ENCODE measurements around the gene KAT8. TPM values are rescaled to one million over a fixed set of nuclear protein-coding genes. Genes with fewer than 3 reads are reported as not detected.

KAT8 gene
- total RNA-seq, 4 donors from 2014 or later = 63.0 to 101 (median 77.8) TPM

DNA sequence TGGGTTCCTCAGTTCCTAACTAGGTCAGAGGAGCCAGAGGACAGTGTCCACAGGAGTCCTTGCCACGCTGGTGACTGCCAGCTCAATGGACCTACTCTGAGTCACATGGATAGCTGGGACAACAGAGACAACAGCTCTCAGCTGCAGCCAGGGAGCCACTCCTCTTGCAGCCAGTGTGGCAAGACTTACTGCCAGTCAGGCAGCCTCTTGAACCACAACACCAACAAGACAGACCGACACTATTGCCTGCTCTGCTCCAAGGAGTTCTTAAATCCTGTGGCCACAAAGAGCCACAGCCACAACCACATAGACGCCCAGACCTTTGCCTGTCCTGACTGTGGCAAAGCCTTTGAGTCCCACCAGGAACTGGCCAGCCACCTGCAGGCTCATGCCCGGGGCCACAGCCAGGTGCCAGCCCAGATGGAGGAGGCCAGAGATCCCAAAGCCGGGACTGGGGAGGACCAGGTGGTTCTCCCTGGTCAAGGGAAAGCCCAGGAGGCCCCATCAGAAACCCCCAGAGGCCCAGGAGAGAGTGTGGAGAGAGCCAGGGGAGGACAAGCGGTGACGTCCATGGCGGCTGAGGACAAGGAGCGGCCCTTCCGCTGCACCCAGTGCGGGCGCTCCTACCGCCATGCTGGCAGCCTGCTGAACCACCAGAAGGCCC is 36.6 kb upstream of the KAT8 start:
- no peak overlapping the region for H3K27ac ChIP-seq
- no peak for TF ChIP-seq POLR2A (IDR thresholded peaks at IDR 0.05)
- TF ChIP-seq, protein P1, sequence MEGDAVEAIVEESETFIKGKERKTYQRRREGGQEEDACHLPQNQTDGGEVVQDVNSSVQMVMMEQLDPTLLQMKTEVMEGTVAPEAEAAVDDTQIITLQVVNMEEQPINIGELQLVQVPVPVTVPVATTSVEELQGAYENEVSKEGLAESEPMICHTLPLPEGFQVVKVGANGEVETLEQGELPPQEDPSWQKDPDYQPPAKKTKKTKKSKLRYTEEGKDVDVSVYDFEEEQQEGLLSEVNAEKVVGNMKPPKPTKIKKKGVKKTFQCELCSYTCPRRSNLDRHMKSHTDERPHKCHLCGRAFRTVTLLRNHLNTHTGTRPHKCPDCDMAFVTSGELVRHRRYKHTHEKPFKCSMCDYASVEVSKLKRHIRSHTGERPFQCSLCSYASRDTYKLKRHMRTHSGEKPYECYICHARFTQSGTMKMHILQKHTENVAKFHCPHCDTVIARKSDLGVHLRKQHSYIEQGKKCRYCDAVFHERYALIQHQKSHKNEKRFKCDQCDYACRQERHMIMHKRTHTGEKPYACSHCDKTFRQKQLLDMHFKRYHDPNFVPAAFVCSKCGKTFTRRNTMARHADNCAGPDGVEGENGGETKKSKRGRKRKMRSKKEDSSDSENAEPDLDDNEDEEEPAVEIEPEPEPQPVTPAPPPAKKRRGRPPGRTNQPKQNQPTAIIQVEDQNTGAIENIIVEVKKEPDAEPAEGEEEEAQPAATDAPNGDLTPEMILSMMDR (IDR thresholded peaks at IDR 0.05) = no peak
- no peak overlapping the region for H3K4me3 ChIP-seq
- intact Hi-C loops (cut with DNase I; ENCODE audit: low total_unique reads) = no loop called here
- H3K9me3 ChIP-seq = no peaks in the 10 kb centered on the region
- no peaks in the 10 kb centered on the region for H3K27me3 ChIP-seq
- no peak for DNase-seq
- H3K36me3 ChIP-seq = no peaks in the 10 kb centered on the region
- no peaks in the 10 kb centered on the region for H3K4me1 ChIP-seq

DNA sequence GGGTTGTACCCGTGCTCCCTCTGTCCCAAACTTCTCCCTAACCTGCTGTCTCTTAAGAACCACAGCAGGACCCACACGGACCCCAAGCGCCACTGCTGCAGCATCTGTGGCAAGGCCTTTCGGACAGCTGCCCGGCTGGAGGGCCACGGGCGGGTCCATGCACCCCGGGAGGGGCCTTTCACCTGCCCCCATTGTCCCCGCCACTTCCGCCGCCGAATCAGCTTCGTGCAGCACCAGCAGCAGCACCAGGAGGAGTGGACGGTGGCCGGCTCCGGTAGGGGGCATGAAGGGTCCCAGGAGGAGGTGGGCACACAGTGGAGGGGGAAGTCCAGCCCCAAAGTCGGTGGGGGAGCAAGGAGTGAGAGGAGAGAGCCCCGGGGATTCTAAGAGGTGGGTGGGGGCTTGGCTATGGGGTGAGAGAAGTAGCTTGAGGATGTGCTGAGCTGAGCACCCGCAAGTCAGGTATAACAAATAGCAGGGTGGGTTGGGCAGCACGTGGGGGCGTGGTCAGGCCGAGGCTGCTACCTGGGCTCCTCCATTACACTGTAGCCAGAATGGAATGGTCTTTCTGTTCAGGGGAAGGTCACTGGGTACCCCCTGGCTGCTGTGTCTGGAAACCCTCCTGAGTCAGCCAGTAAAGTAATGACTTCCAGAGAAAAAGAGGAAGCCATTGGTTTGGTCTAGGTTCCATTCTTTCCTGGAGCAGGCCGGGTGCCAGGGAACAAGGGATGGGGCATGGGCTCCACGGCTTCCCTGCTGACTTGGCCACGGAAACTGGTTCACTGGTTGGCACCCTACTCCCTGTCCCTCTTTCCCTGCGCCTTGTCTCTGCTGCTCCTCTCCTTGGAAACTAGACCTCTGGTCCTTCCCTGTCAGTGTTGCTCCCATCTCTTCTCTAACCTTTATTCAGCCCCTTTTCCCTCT is 35.8 kb upstream of the KAT8 start:
- Histone ChIP-seq H3K4me3 (no peak overlapping the region), H3K36me3 (no peaks in the 10 kb centered on the region), H3K9me3 (no peaks in the 10 kb centered on the region), H3K27me3 (no peaks in the 10 kb centered on the region), H3K27ac (no peak overlapping the region), H3K4me1 (no peaks in the 10 kb centered on the region)
- TF ChIP-seq, protein P1 (IDR thresholded peaks at IDR 0.05) = no peak
- no peak for TF ChIP-seq POLR2A (IDR thresholded peaks at IDR 0.05)
- intact Hi-C loops (cut with DNase I; ENCODE audit: low total_unique reads) = no loop called here
- DNase-seq = no peak

DNA sequence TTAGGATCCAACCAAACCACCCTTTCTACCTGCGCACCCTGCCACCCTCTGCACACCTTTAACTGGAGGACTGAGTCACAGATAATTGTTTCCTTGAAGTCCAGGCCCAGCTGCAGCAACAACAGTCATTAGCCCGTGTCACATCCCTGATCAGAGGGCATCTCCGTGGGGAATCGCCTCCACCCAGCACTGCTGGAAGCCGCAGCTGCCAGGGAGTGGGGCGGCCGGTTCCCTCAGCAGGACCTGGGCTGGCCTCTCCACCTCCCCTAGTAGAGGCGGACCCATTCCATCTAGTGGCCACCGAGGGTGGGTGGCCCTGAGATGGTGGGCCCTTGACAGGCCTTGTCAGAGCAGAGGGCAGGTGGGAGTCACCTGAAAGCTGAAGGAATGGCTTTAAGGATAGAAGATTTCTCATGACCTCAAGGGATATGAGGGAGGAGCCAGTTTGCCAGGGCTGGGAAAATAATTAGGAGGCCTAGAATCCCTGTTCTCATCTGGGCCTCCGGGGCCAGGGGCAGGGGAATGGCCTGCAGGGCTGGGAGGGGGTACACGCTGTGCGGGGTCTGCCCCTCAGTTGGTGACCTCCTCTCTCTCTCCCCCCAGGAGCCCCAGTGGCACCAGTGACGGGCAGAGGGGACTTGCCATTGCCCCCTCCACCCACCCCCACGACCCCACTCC is 35.0 kb upstream of the KAT8 start:
- intact Hi-C loops (cut with DNase I; ENCODE audit: low total_unique reads) = no loop called here
- no peak overlapping the region for H3K4me3 ChIP-seq
- H3K9me3 ChIP-seq = no peaks in the 10 kb centered on the region
- no peaks in the 10 kb centered on the region for H3K4me1 ChIP-seq
- H3K27me3 ChIP-seq = no peaks in the 10 kb centered on the region
- TF ChIP-seq POLR2A (IDR thresholded peaks at IDR 0.05) = no peak
- TF ChIP-seq, protein P1 (IDR thresholded peaks at IDR 0.05) = no peak
- DNase-seq = no peak
- no peaks in the 10 kb centered on the region for H3K36me3 ChIP-seq
- H3K27ac ChIP-seq = no peak overlapping the region

DNA sequence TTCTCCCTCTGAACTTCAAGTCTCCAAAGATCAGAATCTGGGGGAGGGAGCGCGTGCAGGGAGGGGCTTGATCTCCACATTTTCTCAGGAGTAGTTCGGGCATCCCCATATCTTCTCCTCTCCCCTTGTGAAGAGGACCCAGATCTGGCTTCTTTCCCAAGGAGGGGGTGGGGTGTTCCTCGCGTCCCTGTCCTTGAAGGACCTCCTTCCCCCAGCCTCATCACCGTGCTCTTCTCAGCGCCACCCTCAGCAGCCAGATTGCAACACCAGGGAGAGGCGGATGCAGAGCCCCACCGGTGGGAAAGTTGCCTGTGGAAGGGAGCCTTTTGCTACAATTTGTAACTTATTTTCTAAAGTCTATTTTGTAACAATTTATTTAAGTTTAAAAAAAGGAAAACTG is 34.4 kb upstream of the KAT8 start:
- Histone ChIP-seq H3K9me3 (no peaks in the 10 kb centered on the region), H3K27ac (no peak overlapping the region), H3K36me3 (no peaks in the 10 kb centered on the region), H3K27me3 (no peaks in the 10 kb centered on the region), H3K4me1 (no peaks in the 10 kb centered on the region), H3K4me3 (no peak overlapping the region)
- TF ChIP-seq, protein P1 (IDR thresholded peaks at IDR 0.05) = no peak
- intact Hi-C loops (cut with DNase I; ENCODE audit: low total_unique reads) = no loop called here
- DNase-seq = no peak

DNA sequence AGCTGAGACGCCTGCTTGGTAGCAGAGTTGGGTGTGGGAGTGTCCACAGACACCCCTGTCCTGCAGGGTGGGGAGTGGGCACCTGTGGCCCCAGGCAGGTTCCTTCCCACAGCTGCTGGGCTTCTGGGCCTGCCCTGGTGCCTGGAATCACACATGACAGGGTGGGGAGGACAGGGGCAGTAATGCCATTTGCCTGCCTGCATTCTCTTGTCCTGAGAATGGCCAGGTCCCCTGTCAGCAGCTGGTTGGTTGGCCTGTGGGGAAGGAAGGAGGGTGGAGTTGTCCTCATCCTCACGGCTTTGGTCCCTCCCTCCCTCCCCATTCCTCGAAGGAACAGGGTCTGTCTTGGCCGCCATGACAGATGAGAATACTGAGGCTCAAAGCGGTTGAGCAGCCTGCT is 33.9 kb upstream of the KAT8 start:
- intact Hi-C loops (cut with DNase I; ENCODE audit: low total_unique reads) = no loop called here
- Histone ChIP-seq H3K4me3 (no peak overlapping the region), H3K4me1 (no peaks in the 10 kb centered on the region), H3K9me3 (no peaks in the 10 kb centered on the region), H3K36me3 (no peaks in the 10 kb centered on the region), H3K27ac (no peak overlapping the region), H3K27me3 (no peaks in the 10 kb centered on the region)
- no peak for DNase-seq
- no peak for TF ChIP-seq POLR2A (IDR thresholded peaks at IDR 0.05)
- TF ChIP-seq, protein P1 (IDR thresholded peaks at IDR 0.05) = no peak

Data from uterus (tissue), 4 donors.